ENCODE data around the gene PLK5. TPM values are rescaled to one million over a fixed set of nuclear protein-coding genes. Genes with fewer than 3 reads are reported as not detected.

PLK5 gene
- total RNA-seq, 4 donors from 2014 or later = 0.15 TPM; not detected in 3

DNA sequence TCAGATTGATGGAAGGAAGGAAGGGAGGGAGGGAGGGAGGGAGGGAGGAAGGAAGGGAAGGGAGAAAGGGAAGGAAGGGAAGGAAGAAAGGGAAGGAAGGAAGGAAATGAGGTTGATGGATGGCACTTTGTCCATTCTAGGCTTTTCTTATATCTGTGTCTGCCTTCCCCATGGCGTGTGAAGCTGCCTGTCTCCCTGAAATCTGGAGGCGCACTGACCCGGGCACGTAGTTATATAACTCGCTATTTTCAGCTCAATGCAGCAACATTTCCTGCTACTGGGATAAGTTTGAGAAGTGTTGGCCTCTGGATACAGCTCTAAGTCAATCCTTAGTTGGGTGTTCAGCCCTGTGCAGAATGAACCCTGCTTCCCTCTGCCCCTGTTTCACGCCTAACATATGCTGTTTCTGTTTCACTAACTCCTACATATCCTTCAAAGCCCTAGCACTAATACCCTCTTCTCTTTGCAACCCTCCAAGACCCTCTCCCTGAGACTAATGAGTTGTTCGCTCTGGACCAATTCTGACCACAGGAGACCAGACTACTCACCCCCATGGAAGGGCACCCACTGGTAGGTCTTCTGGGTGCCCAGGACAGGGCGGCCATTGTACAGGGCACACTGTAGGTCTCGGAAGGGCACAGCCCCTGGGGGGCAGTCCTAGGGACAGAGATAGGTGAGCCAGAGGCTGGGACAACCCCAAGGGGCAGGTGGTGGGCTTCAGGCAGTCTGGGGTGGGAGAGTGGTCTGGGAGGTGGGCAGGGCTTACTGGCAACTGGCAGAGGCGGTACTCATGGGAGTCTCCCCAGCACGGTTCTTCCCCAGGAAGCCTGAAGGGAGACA lies 14.1 kb upstream of the PLK5 start:
- Histone ChIP-seq H3K4me3 (no peak overlapping the region), H3K36me3 (peaks cover 0 to 6% of the 10 kb centered on the region in 2 donors), H3K27me3 (peaks cover 77% of the 10 kb centered on the region), H3K27ac (peak overlapping the region in 3 of 4 donors; percentile 24 to 55 (median 52)), H3K9me3 (no peaks in the 10 kb centered on the region), H3K4me1 (peaks cover 0 to 57% (median 4%) of the 10 kb centered on the region in 3 donors)
- ATAC-seq = no peak
- TF ChIP-seq POLR2AphosphoS5 (IDR thresholded peaks at IDR 0.05) (no peak), EP300 (IDR thresholded peaks at IDR 0.05) (no peak), POLR2A (IDR thresholded peaks at IDR 0.05) (no peak)
- TF ChIP-seq, protein P1, sequence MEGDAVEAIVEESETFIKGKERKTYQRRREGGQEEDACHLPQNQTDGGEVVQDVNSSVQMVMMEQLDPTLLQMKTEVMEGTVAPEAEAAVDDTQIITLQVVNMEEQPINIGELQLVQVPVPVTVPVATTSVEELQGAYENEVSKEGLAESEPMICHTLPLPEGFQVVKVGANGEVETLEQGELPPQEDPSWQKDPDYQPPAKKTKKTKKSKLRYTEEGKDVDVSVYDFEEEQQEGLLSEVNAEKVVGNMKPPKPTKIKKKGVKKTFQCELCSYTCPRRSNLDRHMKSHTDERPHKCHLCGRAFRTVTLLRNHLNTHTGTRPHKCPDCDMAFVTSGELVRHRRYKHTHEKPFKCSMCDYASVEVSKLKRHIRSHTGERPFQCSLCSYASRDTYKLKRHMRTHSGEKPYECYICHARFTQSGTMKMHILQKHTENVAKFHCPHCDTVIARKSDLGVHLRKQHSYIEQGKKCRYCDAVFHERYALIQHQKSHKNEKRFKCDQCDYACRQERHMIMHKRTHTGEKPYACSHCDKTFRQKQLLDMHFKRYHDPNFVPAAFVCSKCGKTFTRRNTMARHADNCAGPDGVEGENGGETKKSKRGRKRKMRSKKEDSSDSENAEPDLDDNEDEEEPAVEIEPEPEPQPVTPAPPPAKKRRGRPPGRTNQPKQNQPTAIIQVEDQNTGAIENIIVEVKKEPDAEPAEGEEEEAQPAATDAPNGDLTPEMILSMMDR (IDR thresholded peaks at IDR 0.05) = no peak
- 32 to 41% methylated on average over 6 of the region's 11 CpGs for WGBS, 2 donors (ENCODE audit: low coverage in 1 of 2)

DNA sequence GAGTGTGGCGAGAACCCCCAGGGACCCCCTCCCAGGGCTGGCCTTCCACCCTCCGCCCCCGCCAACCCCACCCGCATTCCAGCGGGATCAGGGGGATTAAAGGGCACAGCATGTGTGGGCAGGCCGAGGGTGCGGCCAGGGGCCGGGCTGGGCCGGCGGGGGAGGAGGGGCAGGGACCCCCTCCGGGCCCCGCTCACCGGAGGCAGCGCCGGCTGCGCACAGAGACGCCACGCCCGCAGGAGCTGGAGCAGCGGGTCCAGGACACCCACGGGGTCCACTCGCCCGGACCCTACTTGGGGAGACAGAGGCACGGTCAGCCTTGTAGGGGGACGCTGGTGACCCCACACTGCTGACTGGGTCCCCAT lies 13.5 kb upstream of the PLK5 start:
- peak overlapping the region in 3 of 4 donors; percentile 2 to 55 (median 32) for H3K27ac ChIP-seq
- no peaks in the 10 kb centered on the region for H3K9me3 ChIP-seq

DNA sequence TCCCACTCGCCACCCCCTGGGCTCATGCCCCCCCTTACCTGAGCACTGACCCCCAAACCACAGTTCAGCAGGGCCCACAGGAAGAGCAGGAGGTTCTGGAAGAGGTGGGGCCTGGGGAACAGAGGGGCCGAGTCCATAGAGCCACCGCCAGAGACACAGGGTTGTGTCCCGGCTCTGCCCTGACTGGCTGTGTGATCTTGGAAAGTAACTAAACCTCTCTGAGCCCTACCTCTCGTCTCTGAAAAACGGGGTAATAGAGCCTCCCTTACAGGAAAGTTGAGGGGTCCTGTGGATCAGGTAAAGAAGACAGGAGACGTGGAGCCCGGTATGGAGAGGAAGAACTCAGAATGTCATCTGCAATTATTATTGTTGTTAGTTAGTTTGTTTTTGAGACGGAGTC lies 13.1 kb upstream of the PLK5 start:
- Histone ChIP-seq H3K4me3 (no peak overlapping the region), H3K36me3 (peaks cover 0 to 3% of the 10 kb centered on the region in 2 donors), H3K9me3 (no peaks in the 10 kb centered on the region), H3K27ac (peak overlapping the region in 3 of 4 donors; percentile 2 to 55 (median 32)), H3K27me3 (peaks cover 77% of the 10 kb centered on the region), H3K4me1 (peaks cover 0 to 57% (median 4%) of the 10 kb centered on the region in 3 donors)
- TF ChIP-seq POLR2A (IDR thresholded peaks at IDR 0.05) (no peak), EP300 (IDR thresholded peaks at IDR 0.05) (no peak)
- TF ChIP-seq, protein P1 (IDR thresholded peaks at IDR 0.05) = no peak
- no peak for ATAC-seq
- WGBS, 2 donors (ENCODE audit: low coverage in 1 of 2) = 43 to 62% methylated on average over 5 to 7 of the region's 9 CpGs

More for the DNA sequence above, 13.5 kb upstream of the PLK5 start:
- Histone ChIP-seq H3K4me1 (peaks cover 0 to 57% (median 4%) of the 10 kb centered on the region in 3 donors), H3K27me3 (peaks cover 77% of the 10 kb centered on the region), H3K4me3 (no peak overlapping the region), H3K36me3 (peaks cover 0 to 6% of the 10 kb centered on the region in 2 donors)
- TF ChIP-seq EP300 (IDR thresholded peaks at IDR 0.05) (no peak), POLR2AphosphoS5 (IDR thresholded peaks at IDR 0.05) (no peak), POLR2A (IDR thresholded peaks at IDR 0.05) (no peak)
- TF ChIP-seq, protein P1 (IDR thresholded peaks at IDR 0.05) = no peak
- no CpG with 5 or more reads among the region's 25 CpGs for WGBS, 2 donors (ENCODE audit: low coverage in 1 of 2)
- no peak for ATAC-seq

DNA sequence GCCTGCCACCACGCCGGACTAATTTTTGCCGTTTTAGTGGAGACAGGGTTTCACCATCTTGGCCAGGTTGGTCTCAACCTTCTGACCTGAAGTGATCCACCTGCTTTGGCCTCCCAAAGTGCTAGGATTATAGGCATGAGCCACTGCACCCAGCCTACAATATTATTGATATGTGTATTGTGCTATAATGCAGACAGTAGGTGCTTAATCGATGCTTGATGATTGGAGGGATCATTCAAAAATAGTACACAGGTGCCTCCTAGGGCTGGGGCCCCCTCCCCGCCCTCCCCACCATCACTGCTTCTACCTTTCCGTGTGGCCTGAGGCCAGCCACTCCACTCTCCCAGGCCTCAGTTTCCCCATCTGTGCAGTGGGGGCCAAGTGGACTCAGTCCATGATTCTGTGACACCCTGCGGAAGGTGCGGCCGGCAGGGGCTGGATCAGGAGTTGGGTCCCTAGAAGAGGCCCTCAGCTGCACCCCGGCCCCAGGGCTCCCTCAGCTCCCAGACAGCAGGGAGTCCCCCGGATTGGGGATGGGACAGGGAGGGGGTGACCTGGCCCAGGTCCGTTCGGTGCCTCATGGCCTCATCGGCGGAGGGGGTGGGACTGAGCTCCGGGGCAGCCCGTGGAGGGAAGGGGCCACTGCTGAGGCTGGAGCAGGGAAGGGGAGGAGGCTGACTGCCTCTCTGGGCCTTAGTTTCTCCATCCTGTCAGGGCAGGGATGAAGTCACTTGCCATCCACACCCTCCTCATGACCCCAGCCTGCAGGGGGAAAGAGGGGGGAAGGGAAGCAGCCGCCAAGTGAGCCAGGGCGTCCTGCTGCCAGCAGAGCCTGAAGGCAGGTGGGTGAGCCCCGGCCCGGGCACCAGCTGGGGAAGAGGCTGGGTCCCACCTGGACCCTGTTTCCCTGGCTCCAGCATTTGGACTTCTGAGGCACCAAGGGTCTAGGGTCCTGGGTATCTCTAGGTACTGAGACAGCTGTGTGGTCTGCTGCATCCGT lies 12.3 kb upstream of the PLK5 start:
- peak overlapping the region in 2 of 4 donors; percentile 27 to 82 for H3K27ac ChIP-seq
- no peak for ATAC-seq

More for the DNA sequence above, 12.3 kb upstream of the PLK5 start:
- 31 to 69% methylated on average over 4 to 7 of the region's 22 CpGs for WGBS, 2 donors (ENCODE audit: low coverage in 1 of 2)
- no peaks in the 10 kb centered on the region for H3K9me3 ChIP-seq
- H3K27me3 ChIP-seq = peaks cover 77% of the 10 kb centered on the region
- peak overlapping the region in 1 of 2 donors; percentile 62 for H3K4me3 ChIP-seq
- peaks cover 0 to 57% (median 4%) of the 10 kb centered on the region in 3 donors for H3K4me1 ChIP-seq
- TF ChIP-seq, protein P1 (IDR thresholded peaks at IDR 0.05) = no peak
- TF ChIP-seq POLR2AphosphoS5 (IDR thresholded peaks at IDR 0.05) = no peak
- TF ChIP-seq EP300 (IDR thresholded peaks at IDR 0.05) = no peak
- no peak for TF ChIP-seq POLR2A (IDR thresholded peaks at IDR 0.05)
- no peaks in the 10 kb centered on the region for H3K36me3 ChIP-seq

All from gastroesophageal sphincter (tissue), 4 donors.